HG03575 (cell line): ENCODE results near the gene POLH.

Source experiments
- ATAC-seq: cut with Tn5 transposase; IDR thresholded peaks from one replicate; pipeline ENCODE4 v1.9.1; 2021; ENCODE audit not compliant: unreplicated experiment, insufficient number of reproducible peaks, low FRiP score; ENCODE audit errors: extremely low read depth

The POLH gene

GRCh38 chr6:43593938-43594337, 18.0 kb downstream of the POLH start:
- no peak for ATAC-seq

GRCh38 chr6:43600595-43600994, 24.6 kb downstream of the POLH start:
- ATAC-seq, result no peak

DNA sequence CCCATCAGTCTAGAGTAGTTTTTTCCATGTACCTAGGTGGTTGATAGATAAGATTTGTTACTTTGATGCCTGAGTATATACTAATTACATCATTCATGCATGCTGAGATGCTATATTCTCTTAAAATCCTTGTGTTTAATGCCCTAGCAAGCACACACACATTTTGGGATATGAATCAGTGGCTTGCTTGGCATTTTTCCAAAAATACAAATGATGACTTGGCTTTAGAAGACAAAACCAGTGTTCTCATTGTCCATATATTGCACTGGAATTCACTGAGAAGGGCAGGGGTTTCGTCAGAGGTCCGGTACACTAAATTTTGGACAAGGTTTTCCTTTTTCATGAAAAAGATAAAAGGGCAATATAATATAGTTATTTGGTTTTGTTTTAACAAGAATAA, 28.2 kb downstream of the POLH start:
- no peak for ATAC-seq

DNA sequence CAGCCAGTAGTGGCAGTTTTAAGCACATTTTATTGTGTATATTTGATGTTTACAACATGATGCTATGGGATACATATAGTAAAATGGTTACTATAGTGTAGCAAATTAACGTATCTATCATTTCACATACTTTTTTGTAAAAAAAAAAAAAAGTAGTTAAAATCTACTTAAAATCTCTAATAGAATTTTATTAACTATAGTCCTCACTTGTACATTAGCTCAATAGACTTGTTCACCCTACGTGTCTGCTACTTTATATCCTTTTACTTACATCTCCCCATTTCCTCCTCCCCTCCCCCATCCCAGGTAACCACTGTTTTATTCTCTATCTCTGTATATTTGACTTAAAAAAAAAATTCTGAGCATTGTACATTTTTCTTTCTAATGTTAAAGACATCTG, 30.0 kb downstream of the POLH start:
- ATAC-seq, result no peak

- no peak for ATAC-seq
Observed at GRCh38 chr6:43608310-43608763, 32.4 kb downstream of the POLH start.

DNA sequence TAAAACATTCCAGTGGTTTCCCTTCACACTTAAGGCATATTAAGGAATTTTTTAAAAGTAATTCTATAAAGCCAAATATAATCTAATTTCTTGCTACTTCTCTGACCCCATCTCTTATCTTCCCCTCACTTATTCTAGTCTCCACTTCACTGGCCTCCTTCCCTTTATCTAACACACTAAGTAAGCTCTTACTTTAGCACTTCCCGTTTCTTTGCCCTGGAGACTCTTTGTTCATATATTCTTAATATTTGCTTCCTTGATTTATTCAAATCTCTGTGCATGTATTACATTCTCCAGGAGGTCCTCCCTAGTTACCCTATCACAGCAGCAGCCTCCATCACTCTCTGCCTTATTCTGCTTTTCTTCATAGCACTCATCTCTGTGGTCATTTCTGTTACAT, 32.8 kb downstream of the POLH start:
- no peak for ATAC-seq

GRCh38 chr6:43609402-43609801, 33.4 kb downstream of the POLH start:
- no peak for ATAC-seq

DNA sequence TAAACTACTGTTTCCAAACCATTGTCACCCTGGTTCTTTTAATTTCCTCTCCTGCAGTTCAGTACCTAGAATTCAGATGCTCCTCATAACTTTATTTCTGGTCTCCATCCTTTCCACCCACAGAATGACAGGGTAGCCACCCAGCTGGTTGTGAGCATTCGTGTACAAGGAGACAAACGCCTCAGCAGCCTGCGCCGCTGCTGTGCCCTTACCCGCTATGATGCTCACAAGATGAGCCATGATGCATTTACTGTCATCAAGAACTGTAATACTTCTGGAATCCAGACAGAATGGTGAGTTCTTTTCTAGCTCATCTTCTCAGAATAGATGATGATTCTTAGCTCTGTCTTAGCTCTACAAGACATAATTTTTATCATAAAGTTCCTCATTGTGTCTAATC, 34.4 kb downstream of the POLH start:
- ATAC-seq, result no peak

GRCh38 chr6:43613721-43614395, 37.9 kb downstream of the POLH start:
- no peak for ATAC-seq

- no peak for ATAC-seq
Observed at GRCh38 chr6:43614396-43614730, 38.4 kb downstream of the POLH start.

DNA sequence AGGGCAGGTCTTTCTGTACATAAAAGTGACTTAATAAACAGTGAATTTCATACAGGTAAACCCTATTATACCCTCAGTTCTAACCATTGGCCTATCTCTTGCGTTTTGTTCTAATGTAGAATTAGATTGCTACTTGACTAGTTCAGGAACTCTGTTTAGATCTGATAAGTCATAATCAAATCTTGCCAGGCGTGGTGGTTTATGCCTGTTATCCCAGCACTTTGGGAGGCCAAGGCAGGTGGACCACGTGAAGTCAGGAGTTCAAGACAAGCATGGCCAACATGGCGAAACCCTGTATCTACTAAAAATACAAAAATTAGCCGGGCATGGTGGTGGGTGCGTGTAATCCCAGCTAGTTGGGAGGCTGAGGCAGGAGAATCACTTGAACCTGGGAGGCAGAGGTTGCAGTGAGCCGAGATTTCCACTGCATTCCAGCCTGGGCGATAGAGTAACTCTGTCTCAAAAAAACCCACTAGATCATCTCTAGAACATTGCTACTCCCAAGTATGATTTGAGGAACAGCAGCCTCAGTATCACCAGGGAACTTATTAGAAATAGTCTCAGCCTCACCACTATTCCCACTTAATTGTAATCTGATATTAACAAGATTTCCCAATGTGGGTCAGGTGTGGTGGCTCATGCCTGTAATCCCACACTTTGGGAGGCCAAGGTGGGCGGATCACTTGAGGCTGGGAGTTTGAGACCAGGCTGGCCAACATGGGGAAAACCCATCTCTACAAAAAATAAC, 40.9 kb downstream of the POLH start:
- ATAC-seq, result no peak

GRCh38 chr6:43621078-43621835, 45.3 kb downstream of the POLH start:
- ATAC-seq, result no peak

DNA sequence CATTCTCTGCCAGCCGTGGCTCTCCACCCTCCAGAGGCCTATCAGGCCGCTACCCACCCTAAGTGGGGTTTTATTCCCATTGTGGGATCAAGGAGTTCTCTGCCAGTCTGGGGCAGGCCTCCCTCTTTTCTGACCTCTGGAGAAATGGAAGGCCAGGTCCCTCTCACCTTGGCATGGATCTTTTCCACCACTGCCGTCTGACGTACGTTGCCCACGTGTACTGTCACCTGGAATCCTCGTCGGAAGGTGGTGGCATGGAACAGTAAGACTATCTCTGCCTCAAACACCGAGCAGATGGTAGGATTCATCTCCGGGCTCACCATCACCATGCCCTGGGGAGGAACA, 45.8 kb downstream of the POLH start:
- no peak for ATAC-seq

DNA sequence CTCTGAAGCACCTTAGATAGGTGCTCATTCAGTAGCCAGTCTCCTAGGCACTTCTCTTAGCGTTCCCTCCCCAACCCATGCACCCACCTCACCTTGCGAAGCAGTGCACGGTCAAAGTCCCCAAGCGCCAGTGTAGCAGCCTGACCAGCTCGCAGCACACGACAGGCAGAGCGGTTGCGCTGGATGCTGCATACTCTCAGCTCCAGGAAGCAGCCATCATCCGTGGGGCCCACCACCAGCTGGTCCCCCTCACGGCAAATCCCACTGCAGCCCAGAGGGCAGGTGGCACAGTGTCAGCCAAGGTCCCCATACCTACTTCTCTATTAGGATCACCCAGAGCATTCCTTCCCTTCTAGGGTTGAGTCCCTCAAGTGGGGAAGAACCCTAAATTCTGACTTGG, 46.6 kb downstream of the POLH start:
- ATAC-seq, result no peak

DNA sequence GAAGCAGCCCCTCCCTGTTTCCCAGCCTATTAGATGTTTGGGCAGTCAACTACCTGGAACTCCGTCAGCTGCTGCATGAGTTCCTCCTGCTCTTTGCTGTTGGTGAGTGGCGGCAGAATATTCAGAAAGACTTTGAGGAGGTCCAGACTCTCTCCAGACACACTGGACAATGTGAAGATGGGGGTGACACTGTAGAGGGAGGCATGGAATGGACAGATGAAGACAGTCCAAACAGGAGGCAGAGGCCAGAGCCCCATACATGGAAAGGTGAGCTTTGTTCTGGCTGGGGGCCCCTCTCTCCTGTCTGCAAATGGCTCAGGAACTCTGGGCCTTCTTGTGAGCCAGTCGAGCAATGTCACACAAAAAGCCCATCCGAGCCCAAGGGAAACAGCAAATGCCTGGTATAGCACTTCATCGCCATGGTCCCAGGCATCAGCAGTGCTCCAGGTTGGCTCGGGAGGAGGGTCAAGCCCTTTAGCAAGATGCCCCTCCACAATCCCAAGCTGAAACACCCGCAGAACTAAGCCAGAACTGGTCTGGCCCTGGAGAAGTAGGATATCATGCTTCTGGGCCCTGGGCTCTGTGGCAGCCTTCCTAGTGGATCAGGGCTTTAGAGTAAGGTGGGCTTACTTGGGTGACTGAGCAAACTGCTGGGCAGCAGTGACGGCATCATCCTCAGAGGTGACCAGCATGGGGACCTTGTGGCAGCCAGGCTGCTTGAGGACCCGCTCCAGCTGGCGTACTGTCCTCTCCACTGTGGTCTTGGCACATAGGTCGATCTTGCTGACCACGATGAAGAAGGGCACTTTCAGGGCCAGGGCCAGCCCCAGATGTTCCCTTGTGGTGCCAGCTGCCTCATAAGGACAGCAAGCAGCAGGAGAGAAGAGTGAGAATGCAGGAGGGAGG, 48.1 kb downstream of the POLH start:
- ATAC-seq, result no peak

GRCh38 chr6:43624786-43625288, 48.9 kb downstream of the POLH start:
- no peak for ATAC-seq

GRCh38 chr6:43625393-43625992, 49.5 kb downstream of the POLH start:
- no peak for ATAC-seq

- ATAC-seq, result no peak
Observed at GRCh38 chr6:43627008-43627825, 51.2 kb downstream of the POLH start.
